ENCODE results near the gene ADD3. TPM values are rescaled to one million over a fixed set of nuclear protein-coding genes. Genes with fewer than 3 reads are reported as not detected.

The ADD3 gene
- total and polyA plus RNA-seq, 2 donors from 2014 or later: 56.9 to 79.2 TPM

DNA sequence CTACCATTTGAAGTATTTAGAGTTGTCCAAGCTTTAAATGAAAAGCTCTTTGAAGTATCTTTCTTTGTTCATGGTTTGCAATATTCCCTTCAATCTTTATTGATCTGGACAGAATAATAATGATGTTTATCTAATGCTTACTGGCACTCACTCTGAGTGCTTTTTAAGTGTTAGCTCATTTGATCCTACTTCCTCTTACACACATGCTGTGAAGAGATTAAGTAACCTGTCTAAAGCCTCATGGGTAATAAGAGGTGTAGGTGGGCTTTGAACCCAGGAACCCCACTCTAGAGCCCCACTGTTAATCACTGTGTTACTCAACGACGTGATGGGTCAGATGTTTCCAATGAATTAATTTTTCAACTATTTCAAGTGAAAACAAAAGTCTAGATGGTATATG, 31.1 kb upstream of the ADD3 start:
- intact Hi-C loops (cut with DNase I): no loop called here
- no peak for DNase-seq
- no peak for FAIRE-seq
- H3K9ac ChIP-seq (ENCODE audit: low read length in 3 of 3): peak overlapping the region in 1 of 3 donors; percentile 23
- H3K4me1 ChIP-seq (ENCODE audit: control insufficient read depth in 2 of 3, insufficient read depth in 2 of 3, low read depth in 1 of 3, low read length in 3 of 3): peaks cover 0 to 29% (median 14%) of the 10 kb centered on the region in 3 donors
- peak overlapping the region; percentile 68 to 80 for H3K27ac ChIP-seq (ENCODE audit: low read depth in 2 of 2, low read length in 2 of 2)
- H3K4me3 ChIP-seq (ENCODE audit: low read length in 3 of 3): no peak overlapping the region
- H3K27me3 ChIP-seq (ENCODE audit: control insufficient read depth, insufficient read depth, low read length): no peaks in the 10 kb centered on the region
- no peaks in the 10 kb centered on the region for H3K36me3 ChIP-seq (ENCODE audit: control insufficient read depth in 2 of 3, insufficient read depth in 3 of 3, low read length in 3 of 3)
- TF ChIP-seq, protein P1, sequence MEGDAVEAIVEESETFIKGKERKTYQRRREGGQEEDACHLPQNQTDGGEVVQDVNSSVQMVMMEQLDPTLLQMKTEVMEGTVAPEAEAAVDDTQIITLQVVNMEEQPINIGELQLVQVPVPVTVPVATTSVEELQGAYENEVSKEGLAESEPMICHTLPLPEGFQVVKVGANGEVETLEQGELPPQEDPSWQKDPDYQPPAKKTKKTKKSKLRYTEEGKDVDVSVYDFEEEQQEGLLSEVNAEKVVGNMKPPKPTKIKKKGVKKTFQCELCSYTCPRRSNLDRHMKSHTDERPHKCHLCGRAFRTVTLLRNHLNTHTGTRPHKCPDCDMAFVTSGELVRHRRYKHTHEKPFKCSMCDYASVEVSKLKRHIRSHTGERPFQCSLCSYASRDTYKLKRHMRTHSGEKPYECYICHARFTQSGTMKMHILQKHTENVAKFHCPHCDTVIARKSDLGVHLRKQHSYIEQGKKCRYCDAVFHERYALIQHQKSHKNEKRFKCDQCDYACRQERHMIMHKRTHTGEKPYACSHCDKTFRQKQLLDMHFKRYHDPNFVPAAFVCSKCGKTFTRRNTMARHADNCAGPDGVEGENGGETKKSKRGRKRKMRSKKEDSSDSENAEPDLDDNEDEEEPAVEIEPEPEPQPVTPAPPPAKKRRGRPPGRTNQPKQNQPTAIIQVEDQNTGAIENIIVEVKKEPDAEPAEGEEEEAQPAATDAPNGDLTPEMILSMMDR (IDR thresholded peaks at IDR 0.05; ENCODE audit: borderline replicate concordance, extremely low read depth, insufficient read depth): no peak
- no peaks in the 10 kb centered on the region for H3K9me3 ChIP-seq (ENCODE audit: control insufficient read depth in 2 of 3, insufficient read depth in 1 of 3, low read length in 3 of 3)

DNA sequence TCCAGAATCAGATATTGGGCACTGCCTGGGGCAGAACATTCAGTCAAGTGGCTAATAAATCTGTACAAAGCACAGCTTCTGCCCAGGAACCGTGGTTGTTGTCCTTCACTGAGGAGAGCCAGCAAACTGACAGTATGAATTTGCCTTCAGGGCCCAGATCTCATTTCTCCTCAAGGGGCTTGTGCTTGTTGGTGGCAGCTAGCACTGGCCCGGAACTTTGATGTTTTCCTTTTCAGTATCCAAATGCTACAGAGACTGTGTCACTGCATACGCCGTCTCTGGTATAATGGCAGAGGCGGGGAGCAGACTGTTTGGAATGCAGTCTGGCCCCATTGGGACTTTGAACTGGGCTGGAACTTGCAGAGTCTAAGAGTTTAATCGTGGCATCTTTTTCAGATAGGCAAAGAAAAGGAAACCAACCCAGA, 30.4 kb upstream of the ADD3 start:
- Histone ChIP-seq H3K4me3 (ENCODE audit: low read length in 3 of 3) (peak overlapping the region in 1 of 3 donors; percentile 34), H3K9me3 (ENCODE audit: control insufficient read depth in 2 of 3, insufficient read depth in 1 of 3, low read length in 3 of 3) (no peaks in the 10 kb centered on the region), H3K27me3 (ENCODE audit: control insufficient read depth, insufficient read depth, low read length) (no peaks in the 10 kb centered on the region), H3K27ac (ENCODE audit: low read depth in 2 of 2, low read length in 2 of 2) (peak overlapping the region; percentile 68 to 80), H3K9ac (ENCODE audit: low read length in 3 of 3) (peak overlapping the region in 1 of 3 donors; percentile 23), H3K4me1 (ENCODE audit: control insufficient read depth in 2 of 3, insufficient read depth in 2 of 3, low read depth in 1 of 3, low read length in 3 of 3) (peaks cover 0 to 36% (median 16%) of the 10 kb centered on the region in 3 donors), H3K36me3 (ENCODE audit: control insufficient read depth in 2 of 3, insufficient read depth in 3 of 3, low read length in 3 of 3) (no peaks in the 10 kb centered on the region)
- DNase-seq (peak in 2 of 5 donors; percentile 52 to 72), FAIRE-seq (no peak)
- intact Hi-C loops (cut with DNase I): no loop called here
- TF ChIP-seq, protein P1 (IDR thresholded peaks at IDR 0.05; ENCODE audit: borderline replicate concordance, extremely low read depth, insufficient read depth): no peak

DNA sequence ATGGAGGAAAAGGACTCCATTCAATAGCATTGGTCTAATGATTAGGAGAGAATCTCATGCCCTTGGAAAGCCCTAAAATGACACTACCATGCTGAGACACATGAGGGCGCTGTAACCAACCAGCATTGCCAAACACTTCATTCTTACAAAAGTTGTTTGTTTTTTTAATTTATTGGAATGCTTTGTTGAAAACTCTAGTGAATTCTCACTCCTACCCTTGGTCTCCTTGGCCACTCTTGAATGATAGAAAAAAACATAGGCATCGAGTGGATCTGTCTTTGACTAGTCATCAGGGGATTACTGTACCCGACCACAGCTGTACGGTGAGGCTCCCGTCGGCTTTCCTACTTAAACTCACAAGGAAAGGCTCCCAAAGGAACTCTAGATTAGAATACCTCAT, 29.3 kb upstream of the ADD3 start:
- Histone ChIP-seq H3K27me3 (ENCODE audit: control insufficient read depth, insufficient read depth, low read length) (no peaks in the 10 kb centered on the region), H3K4me3 (ENCODE audit: low read length in 3 of 3) (no peak overlapping the region), H3K36me3 (ENCODE audit: control insufficient read depth in 2 of 3, insufficient read depth in 3 of 3, low read length in 3 of 3) (no peaks in the 10 kb centered on the region), H3K9me3 (ENCODE audit: control insufficient read depth in 2 of 3, insufficient read depth in 1 of 3, low read length in 3 of 3) (no peaks in the 10 kb centered on the region), H3K9ac (ENCODE audit: low read length in 3 of 3) (no peak overlapping the region), H3K27ac (ENCODE audit: low read depth in 2 of 2, low read length in 2 of 2) (no peak overlapping the region), H3K4me1 (ENCODE audit: control insufficient read depth in 2 of 3, insufficient read depth in 2 of 3, low read depth in 1 of 3, low read length in 3 of 3) (peaks cover 0 to 40% (median 12%) of the 10 kb centered on the region in 3 donors)
- DNase-seq (no peak), FAIRE-seq (no peak)
- intact Hi-C loops (cut with DNase I): no loop called here
- TF ChIP-seq, protein P1 (IDR thresholded peaks at IDR 0.05; ENCODE audit: borderline replicate concordance, extremely low read depth, insufficient read depth): peak; percentile 40

DNA sequence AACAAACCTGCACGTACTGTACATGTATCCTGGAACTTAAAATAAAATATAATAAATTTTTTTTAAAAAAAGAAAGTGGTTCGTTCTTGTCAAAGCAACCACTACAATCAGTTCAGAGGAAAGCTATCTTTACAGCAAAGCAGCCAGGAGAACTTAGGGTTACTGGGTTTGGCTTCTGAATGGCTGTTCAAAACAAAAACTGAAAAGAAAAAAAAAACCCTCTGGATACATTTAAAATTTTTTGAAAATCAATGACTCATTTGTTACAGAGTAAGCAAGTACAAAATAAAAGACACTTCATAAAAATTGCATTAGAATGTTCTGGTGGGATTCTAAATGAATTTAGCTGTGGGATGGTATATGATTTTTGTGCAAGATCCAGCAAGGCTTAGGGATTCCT, 28.6 kb upstream of the ADD3 start:
- H3K4me3 ChIP-seq (ENCODE audit: low read length in 3 of 3): no peak overlapping the region
- no peaks in the 10 kb centered on the region for H3K27me3 ChIP-seq (ENCODE audit: control insufficient read depth, insufficient read depth, low read length)
- no peak overlapping the region for H3K9ac ChIP-seq (ENCODE audit: low read length in 3 of 3)
- no peak overlapping the region for H3K27ac ChIP-seq (ENCODE audit: low read depth in 2 of 2, low read length in 2 of 2)
- TF ChIP-seq, protein P1 (IDR thresholded peaks at IDR 0.05; ENCODE audit: borderline replicate concordance, extremely low read depth, insufficient read depth): no peak
- H3K4me1 ChIP-seq (ENCODE audit: control insufficient read depth in 2 of 3, insufficient read depth in 2 of 3, low read depth in 1 of 3, low read length in 3 of 3): peaks cover 0 to 40% (median 12%) of the 10 kb centered on the region in 3 donors
- FAIRE-seq: no peak
- intact Hi-C loops (cut with DNase I): no loop called here
- no peaks in the 10 kb centered on the region for H3K36me3 ChIP-seq (ENCODE audit: control insufficient read depth in 2 of 3, insufficient read depth in 3 of 3, low read length in 3 of 3)
- DNase-seq: no peak
- H3K9me3 ChIP-seq (ENCODE audit: control insufficient read depth in 2 of 3, insufficient read depth in 1 of 3, low read length in 3 of 3): no peaks in the 10 kb centered on the region
